HepG2 (cell line): ENCODE measurements around the gene OSBPL8. TPM values are rescaled to one million over a fixed set of nuclear protein-coding genes. Genes with fewer than 3 reads are reported as not detected.

Experiments used
- ATAC-seq: fragments of 200-7000 bp; cut with Tn5 transposase; 3 replicates; pipeline ENCODE4 v1.9.1; 2020; ENCODE audit warnings: mild to moderate bottlenecking, moderate library complexity
- BruUV-seq: library from RNA; stranded (reverse); fragments of 400-500 nt; replicated peaks from 2 replicates; lab custom pipeline; 2021; lab: Mats Ljungman, UMichigan
- CTCF ChIA-PET: fragments of 300-600 bp; formaldehyde crosslinking; extraction: SDS; loops from one replicate; lab custom pipeline; 2021; ENCODE audit warnings: low total read pairs, inconsistent platforms, low intra/inter-chr PET ratio; lab: Yijun Ruan, JAX
- POLR2A ChIA-PET: fragments of 350-600 bp; sonication (Branson Sonifier 250); formaldehyde crosslinking; loops from one replicate; lab custom pipeline; 2020; ENCODE audit warnings: antibody characterized with exemption, inconsistent platforms; lab: Yijun Ruan, JAX
- DNase-seq: peaks from one replicate; pipeline ENCODE4 v3.0.0-alpha.2; 2015; ENCODE audit warnings: low spot score
- FAIRE-seq: peaks from 3 replicates; lab custom pipeline; 2011; peaks lifted over from hg19 to GRCh38; lab: Jason Lieb, UNC
- H2AFZ ChIP-seq: one replicate; pipeline ENCODE4 v1.6.1; 2011; ENCODE audit warnings: low read length, inconsistent platforms
- H3K27ac ChIP-seq: fragments of 300-600 bp; 3 replicates; pipeline ENCODE4 v1.8.0; 2011; ENCODE audit warnings: mixed run types, mild to moderate bottlenecking, mixed read lengths, low read length, inconsistent platforms; ENCODE audit not compliant: insufficient read depth; ENCODE audit errors: extremely low read length
- H3K27me3 ChIP-seq, 2 experiments: fragments of 200-600 bp in 1 of 2; 2 replicates in 1 of 2; 3 replicates in 1 of 2; pipeline versions ENCODE4 v1.6.0 to v1.8.0; 2011; ENCODE audit warnings: low read length in 2 of 2, mild to moderate bottlenecking in 2 of 2, moderate library complexity in 2 of 2, inconsistent platforms in 1 of 2; ENCODE audit not compliant: insufficient read depth in 2 of 2, control insufficient read depth in 1 of 2
- H3K36me3 ChIP-seq, 2 experiments: fragments of 200-600 bp in 1 of 2; replicated peaks in 1 of 2; 2 replicates in 1 of 2; 3 replicates in 1 of 2; pipeline versions ENCODE4 v1.5.1 to v1.8.0; 2011; ENCODE audit warnings: low read length in 2 of 2, inconsistent platforms in 1 of 2; ENCODE audit not compliant: insufficient read depth in 2 of 2, control insufficient read depth in 1 of 2
- H3K4me1 ChIP-seq: 2 replicates; pipeline ENCODE4 v1.5.1; 2012; ENCODE audit warnings: low read length, inconsistent platforms; ENCODE audit not compliant: insufficient read depth
- H3K4me2 ChIP-seq: 2 replicates; pipeline ENCODE4 v1.6.0; 2011; ENCODE audit warnings: low read depth, low read length, inconsistent platforms
- H3K4me3 ChIP-seq, 3 experiments: fragments of 200-600 bp in 1 of 3; sonication (generic), shearing (Covaris generic) in 1 of 3; replicated peaks in 1 of 3; 2 replicates each; pipeline ENCODE4 v1.5.1; 2011 to 2016; ENCODE audit warnings: low read length in 3 of 3, inconsistent platforms in 2 of 3, low read depth in 2 of 3, mild to moderate bottlenecking in 2 of 3, control low read depth in 1 of 3, mixed read lengths in 1 of 3; ENCODE audit not compliant: insufficient read depth in 1 of 3
- H3K79me2 ChIP-seq: one replicate; pipeline ENCODE4 v1.6.1; 2011; ENCODE audit warnings: low read length, inconsistent platforms; ENCODE audit not compliant: insufficient read depth
- H3K9ac ChIP-seq: 2 replicates; pipeline ENCODE4 v1.6.0; 2011; ENCODE audit warnings: mild to moderate bottlenecking, low read depth, low read length, inconsistent platforms; ENCODE audit not compliant: insufficient read depth
- H3K9me3 ChIP-seq: 2 replicates; pipeline ENCODE4 v1.5.1; 2012; ENCODE audit warnings: mild to moderate bottlenecking, low read length
- H4K20me1 ChIP-seq: 2 replicates; pipeline ENCODE4 v1.6.0; 2011; ENCODE audit warnings: inconsistent platforms, mild to moderate bottlenecking, low read length, moderate library complexity; ENCODE audit not compliant: insufficient read depth
- ATAD3A ChIP-seq: sonication (generic); formaldehyde crosslinking; IDR thresholded peaks from 2 replicates; pipeline ENCODE4 v1.4.0; 2020; ENCODE audit warnings: missing genetic modification reagents
- HDAC2 ChIP-seq: sonication (generic); formaldehyde crosslinking; IDR thresholded peaks from 2 replicates; pipeline ENCODE4 v1.4.0; 2020; ENCODE audit warnings: missing genetic modification reagents
- IRF2 ChIP-seq: IDR thresholded peaks from 2 replicates; pipeline ENCODE4 v1.6.1; 2018; ENCODE audit warnings: missing genetic modification reagents, missing compliant biosample characterization
- KAT7 ChIP-seq: IDR thresholded peaks from 2 replicates; pipeline ENCODE4 v1.6.1; 2018; ENCODE audit warnings: borderline replicate concordance, missing compliant biosample characterization
- ZSCAN31 ChIP-seq: sonication (generic); formaldehyde crosslinking; IDR thresholded peaks from 2 replicates; pipeline ENCODE4 v1.5.0; 2020; ENCODE audit warnings: low read depth, mild to moderate bottlenecking, missing genetic modification reagents
- WGBS: methylation state at CpG from one replicate; pipeline ENCODE4 v1.1.6; 2017; ENCODE audit warnings: low lambda C conversion rate; 5-methylcytosine and 5-hydroxymethylcytosine counted together
- in situ Hi-C: cut with HindIII; loops from 2 replicates; pipeline ENCODE4 v1.10.0; 2017; ENCODE audit warnings: low pct_unique_long_range_greater_than_20kb; ENCODE audit not compliant: extremely low pct_ligation_motif_present
- intact Hi-C: fragments of 100-400 bp; cut with micrococcal nuclease; formaldehyde crosslinking; loops from one replicate; pipeline ENCODE4 v1.10.0; 2022; ENCODE audit not compliant: unreplicated experiment
- polyA plus RNA-seq, 8 experiments: library from polyadenylated mRNA; depleted of rRNA in 3 of 8; stranded (reverse) in 7 of 8; unstranded in 1 of 8; fragments of >200 nt; fragmentation: Illumina TruSeq in 4 of 8; extraction: Trizol in 4 of 8; gene quantifications; 2 replicates each; pipeline versions ENCODE4 v1.2.1 to v1.2.3, GENCODE V29; 2011 to 2016; ENCODE audit warnings: low read depth in 4 of 8, missing spikeins in 1 of 8, mixed read lengths in 1 of 8; ENCODE audit not compliant: insufficient read depth in 1 of 8
- total RNA-seq, 5 experiments: library from RNA; depleted of rRNA; stranded (reverse); fragments of >200 nt; fragmentation: Illumina TruSeq; extraction: Trizol; gene quantifications; 2 replicates each; pipeline ENCODE4 v1.2.3, GENCODE V29; 2016; ENCODE audit warnings: low read depth in 1 of 5
- TF ChIP-seq, protein P1 (sequence below): sonication (generic); formaldehyde crosslinking; IDR thresholded peaks from 2 replicates; pipeline ENCODE4 v1.5.1; 2020; ENCODE audit warnings: missing genetic modification reagents, mild to moderate bottlenecking, borderline replicate concordance

OSBPL8 gene
- total and polyA plus RNA-seq, 2 of the 13 experiments (the other 11 are each of a cell fraction or from before 2014, with no cell fraction given), result 11.0 to 33.9 TPM

DNA sequence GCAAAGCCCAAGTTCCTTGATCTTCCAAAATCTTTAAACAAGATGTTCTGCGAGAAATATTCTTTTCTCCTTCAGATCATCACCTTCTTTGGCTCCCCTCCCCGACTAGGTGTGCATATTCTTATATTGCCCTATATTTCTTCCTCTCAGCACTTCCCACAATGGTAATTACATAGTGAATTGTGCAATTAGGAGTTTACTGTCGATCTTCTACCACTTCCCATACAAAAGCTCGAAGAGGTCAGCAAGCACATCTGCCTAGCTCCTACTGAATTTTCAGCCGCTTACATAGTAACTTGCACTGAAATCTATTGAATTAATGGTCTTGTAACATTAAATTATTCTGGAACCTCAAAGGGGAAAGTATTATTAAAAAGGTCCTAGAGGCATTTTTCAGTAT lies 16.7 kb downstream of the OSBPL8 start:
- Histone ChIP-seq H2AFZ (no peak overlapping the region), H3K27ac (no peak overlapping the region)
- BruUV-seq, result no TSS peak

DNA sequence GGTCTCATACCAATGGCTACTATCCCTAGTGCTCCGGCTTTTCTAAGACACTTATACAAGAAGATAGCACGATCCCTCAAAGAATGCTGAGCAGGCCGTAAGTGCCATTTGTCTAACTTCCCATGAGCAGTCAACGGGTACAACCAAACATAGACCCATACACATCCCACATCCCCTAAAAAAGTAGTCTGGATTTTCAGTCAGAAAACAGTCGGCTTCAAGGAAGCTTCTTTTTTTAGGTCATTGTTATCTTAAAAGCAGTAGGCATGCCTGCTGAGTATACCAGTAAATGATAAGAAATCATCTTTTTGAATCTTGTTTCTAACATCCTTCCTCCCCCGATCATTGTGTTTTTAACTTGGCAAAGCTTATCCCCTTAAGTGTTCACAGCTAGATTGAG lies 19.8 kb downstream of the OSBPL8 start:
- TF ChIP-seq, protein P1, sequence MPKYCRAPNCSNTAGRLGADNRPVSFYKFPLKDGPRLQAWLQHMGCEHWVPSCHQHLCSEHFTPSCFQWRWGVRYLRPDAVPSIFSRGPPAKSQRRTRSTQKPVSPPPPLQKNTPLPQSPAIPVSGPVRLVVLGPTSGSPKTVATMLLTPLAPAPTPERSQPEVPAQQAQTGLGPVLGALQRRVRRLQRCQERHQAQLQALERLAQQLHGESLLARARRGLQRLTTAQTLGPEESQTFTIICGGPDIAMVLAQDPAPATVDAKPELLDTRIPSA (CRISPR knock-in tag), result no peak
- no peak for TF ChIP-seq KAT7 (CRISPR knock-in tag)
- no peak for TF ChIP-seq ATAD3A (CRISPR knock-in tag)
- no peak for TF ChIP-seq HDAC2 (CRISPR knock-in tag)
- no peak for TF ChIP-seq IRF2 (CRISPR knock-in tag)
- Histone ChIP-seq H3K36me3 (no peaks in the 10 kb centered on the region), H2AFZ (no peak overlapping the region), H3K4me3 (no peak overlapping the region), H4K20me1 (no peaks in the 10 kb centered on the region), H3K9ac (no peak overlapping the region), H3K27me3 (no peaks in the 10 kb centered on the region), H3K79me2 (peaks cover 41% of the 10 kb centered on the region), H3K27ac (no peak overlapping the region), H3K9me3 (no peaks in the 10 kb centered on the region), H3K4me1 (peaks cover 15% of the 10 kb centered on the region), H3K4me2 (no peak overlapping the region)
- ATAC-seq (no peak), DNase-seq (no peak), FAIRE-seq (no peak)
- ChIA-PET CTCF (no interaction called here), POLR2A (no interaction called here)
- in situ Hi-C loops (no loop called here), intact Hi-C loops (no loop called here)
- 98% methylated on average over 6 of the region's 6 CpGs for WGBS
- BruUV-seq, result no TSS peak

More for the DNA sequence above, 16.7 kb downstream of the OSBPL8 start:
- CTCF ChIA-PET, result no interaction called here
- H3K79me2 ChIP-seq, result peaks cover 62% of the 10 kb centered on the region
- H3K36me3 ChIP-seq, result no peaks in the 10 kb centered on the region
- no peak for TF ChIP-seq ZSCAN31 (CRISPR knock-in tag)
- WGBS, result 88% methylated on average over 5 of the region's 5 CpGs
- H3K9me3 ChIP-seq, result no peaks in the 10 kb centered on the region
- H3K4me1 ChIP-seq, result peaks cover 20% of the 10 kb centered on the region
- no peak overlapping the region for H3K4me3 ChIP-seq
- ATAC-seq, result no peak
- intact Hi-C loops (no loop called here), in situ Hi-C loops (no loop called here)
- no peak overlapping the region for H3K4me2 ChIP-seq
- no peak for FAIRE-seq
- no peaks in the 10 kb centered on the region for H4K20me1 ChIP-seq
- H3K9ac ChIP-seq, result no peak overlapping the region
- POLR2A ChIA-PET, result no interaction called here
- DNase-seq, result no peak
- no peaks in the 10 kb centered on the region for H3K27me3 ChIP-seq
